ENCODE results near the gene C2CD4D. TPM values are rescaled to one million over a fixed set of nuclear protein-coding genes. Genes with fewer than 3 reads are reported as not detected.

C2CD4D gene
- polyA plus RNA-seq, 1 donor from 2014 or later, result not detected

- Histone ChIP-seq H3K4me2 (ENCODE audit: low read length) (no peak overlapping the region), H3K36me3 (ENCODE audit: insufficient read depth, low read length) (no peaks in the 10 kb centered on the region), H4K20me1 (ENCODE audit: insufficient read depth) (no peaks in the 10 kb centered on the region), H3K27me3 (ENCODE audit: insufficient read depth, low read depth, low read length) (no peaks in the 10 kb centered on the region), H3F3A (ENCODE audit: insufficient read depth, low read length, poor library complexity, severe bottlenecking) (no peaks in the 10 kb centered on the region), H3K27ac (ENCODE audit: low read length) (no peak overlapping the region), H3K9me2 (ENCODE audit: insufficient read depth, low read length) (no peaks in the 10 kb centered on the region), H3K9me3 (ENCODE audit: low read length) (no peaks in the 10 kb centered on the region), H3K79me2 (replicated peaks; ENCODE audit: insufficient read depth, low read length) (no peaks in the 10 kb centered on the region), H3K9ac (ENCODE audit: low read length) (no peak overlapping the region), H2AFZ (ENCODE audit: low read depth, low read length) (no peak overlapping the region), H3K4me3 (ENCODE audit: low read length) (no peak overlapping the region)
- no peak for TF ChIP-seq MXI1 (conservative IDR thresholded peaks at IDR 0.05; ENCODE audit: poor library complexity, severe bottlenecking)
Measured at GRCh38 chr1:151807131-151807530, 32.5 kb downstream of the C2CD4D start.

- H3K9ac ChIP-seq (ENCODE audit: low read length), result no peak overlapping the region
- H3K27me3 ChIP-seq (ENCODE audit: insufficient read depth, low read depth, low read length), result no peaks in the 10 kb centered on the region
- H3K27ac ChIP-seq (ENCODE audit: low read length), result no peak overlapping the region
- H3K79me2 ChIP-seq (replicated peaks; ENCODE audit: insufficient read depth, low read length), result no peaks in the 10 kb centered on the region
- no peak overlapping the region for H2AFZ ChIP-seq (ENCODE audit: low read depth, low read length)
- no peak overlapping the region for H3K4me3 ChIP-seq (ENCODE audit: low read length)
- H3K9me3 ChIP-seq (ENCODE audit: low read length), result no peaks in the 10 kb centered on the region
- H3F3A ChIP-seq (ENCODE audit: insufficient read depth, low read length, poor library complexity, severe bottlenecking), result no peaks in the 10 kb centered on the region
- no peak overlapping the region for H3K4me2 ChIP-seq (ENCODE audit: low read length)
- H4K20me1 ChIP-seq (ENCODE audit: insufficient read depth), result no peaks in the 10 kb centered on the region
- no peaks in the 10 kb centered on the region for H3K9me2 ChIP-seq (ENCODE audit: insufficient read depth, low read length)
- no peak for TF ChIP-seq RAD21 (conservative IDR thresholded peaks at IDR 0.05)
- TF ChIP-seq POLR2AphosphoS5 (IDR thresholded peaks at IDR 0.05), result no peak
- TF ChIP-seq EZH2 (IDR thresholded peaks at IDR 0.05; ENCODE audit: borderline replicate concordance, insufficient read depth, low read length, poor library complexity, severe bottlenecking), result no peak
- no peak for TF ChIP-seq TAF1 (IDR thresholded peaks at IDR 0.05; ENCODE audit: low read depth)
- no peak for TF ChIP-seq CTCF (IDR thresholded peaks at IDR 0.05; ENCODE audit: poor library complexity, severe bottlenecking)
- no peak for TF ChIP-seq REST (IDR thresholded peaks at IDR 0.05; ENCODE audit: borderline replicate concordance)
- TF ChIP-seq SMC3 (conservative IDR thresholded peaks at IDR 0.05; ENCODE audit: poor library complexity), result no peak
- no peak for TF ChIP-seq EP300 (conservative IDR thresholded peaks at IDR 0.05; ENCODE audit: poor library complexity, severe bottlenecking)
- TF ChIP-seq MXI1 (conservative IDR thresholded peaks at IDR 0.05; ENCODE audit: poor library complexity, severe bottlenecking), result no peak
- no peaks in the 10 kb centered on the region for H3K36me3 ChIP-seq (ENCODE audit: insufficient read depth, low read length)
Measured at GRCh38 chr1:151806170-151806569, 33.5 kb downstream of the C2CD4D start.
